ENCODE data around the gene UQCC2.

DNA sequence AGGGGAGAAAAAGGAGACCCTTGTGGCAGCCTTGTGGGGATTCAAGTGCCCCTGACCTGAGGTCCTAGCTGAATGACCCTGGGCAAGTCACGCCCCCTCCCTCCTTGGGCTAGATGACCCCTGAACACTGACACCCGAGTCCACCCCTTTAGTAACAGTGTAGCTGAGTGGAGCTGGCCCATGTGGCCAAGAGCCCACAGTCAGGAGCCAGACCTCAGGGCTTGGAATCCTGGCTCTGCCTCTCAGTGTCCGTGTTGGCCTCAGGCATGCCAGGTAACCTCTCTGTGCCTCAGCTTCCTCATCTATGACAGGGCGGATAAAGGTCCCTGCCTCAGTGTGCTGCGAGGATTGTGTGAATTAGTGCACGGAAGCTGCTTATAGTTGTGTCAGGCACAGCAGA is 20.9 kb upstream of the UQCC2 start:
- no peak for TF ChIP-seq POLR2A (IDR thresholded peaks at IDR 0.05)
- TF ChIP-seq, protein P1, sequence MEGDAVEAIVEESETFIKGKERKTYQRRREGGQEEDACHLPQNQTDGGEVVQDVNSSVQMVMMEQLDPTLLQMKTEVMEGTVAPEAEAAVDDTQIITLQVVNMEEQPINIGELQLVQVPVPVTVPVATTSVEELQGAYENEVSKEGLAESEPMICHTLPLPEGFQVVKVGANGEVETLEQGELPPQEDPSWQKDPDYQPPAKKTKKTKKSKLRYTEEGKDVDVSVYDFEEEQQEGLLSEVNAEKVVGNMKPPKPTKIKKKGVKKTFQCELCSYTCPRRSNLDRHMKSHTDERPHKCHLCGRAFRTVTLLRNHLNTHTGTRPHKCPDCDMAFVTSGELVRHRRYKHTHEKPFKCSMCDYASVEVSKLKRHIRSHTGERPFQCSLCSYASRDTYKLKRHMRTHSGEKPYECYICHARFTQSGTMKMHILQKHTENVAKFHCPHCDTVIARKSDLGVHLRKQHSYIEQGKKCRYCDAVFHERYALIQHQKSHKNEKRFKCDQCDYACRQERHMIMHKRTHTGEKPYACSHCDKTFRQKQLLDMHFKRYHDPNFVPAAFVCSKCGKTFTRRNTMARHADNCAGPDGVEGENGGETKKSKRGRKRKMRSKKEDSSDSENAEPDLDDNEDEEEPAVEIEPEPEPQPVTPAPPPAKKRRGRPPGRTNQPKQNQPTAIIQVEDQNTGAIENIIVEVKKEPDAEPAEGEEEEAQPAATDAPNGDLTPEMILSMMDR (IDR thresholded peaks at IDR 0.05): no peak
